Occipital lobe (tissue), 2 donors: Measurements from ENCODE around the gene CYP2D6. TPM values are rescaled to one million over a fixed set of nuclear protein-coding genes. Genes with fewer than 3 reads are reported as not detected.
"Not testable (repeated sequence)": the region's sequence is repeated elsewhere in the genome, so short reads cannot be mapped to it uniquely, and the experiment has no call there.

Experiments
- DNase-seq: peaks from one replicate; lab custom pipeline; 2025; lab: John Stamatoyannopoulos, UW
- total RNA-seq: library from RNA; depleted of rRNA; stranded (reverse); fragments of >200 nt; gene quantifications from one replicate; pipeline ENCODE4 v1.2.3, GENCODE V29; 2014

The CYP2D6 gene
- total RNA-seq, 1 donor from 2014 or later: 1.7 TPM

DNA sequence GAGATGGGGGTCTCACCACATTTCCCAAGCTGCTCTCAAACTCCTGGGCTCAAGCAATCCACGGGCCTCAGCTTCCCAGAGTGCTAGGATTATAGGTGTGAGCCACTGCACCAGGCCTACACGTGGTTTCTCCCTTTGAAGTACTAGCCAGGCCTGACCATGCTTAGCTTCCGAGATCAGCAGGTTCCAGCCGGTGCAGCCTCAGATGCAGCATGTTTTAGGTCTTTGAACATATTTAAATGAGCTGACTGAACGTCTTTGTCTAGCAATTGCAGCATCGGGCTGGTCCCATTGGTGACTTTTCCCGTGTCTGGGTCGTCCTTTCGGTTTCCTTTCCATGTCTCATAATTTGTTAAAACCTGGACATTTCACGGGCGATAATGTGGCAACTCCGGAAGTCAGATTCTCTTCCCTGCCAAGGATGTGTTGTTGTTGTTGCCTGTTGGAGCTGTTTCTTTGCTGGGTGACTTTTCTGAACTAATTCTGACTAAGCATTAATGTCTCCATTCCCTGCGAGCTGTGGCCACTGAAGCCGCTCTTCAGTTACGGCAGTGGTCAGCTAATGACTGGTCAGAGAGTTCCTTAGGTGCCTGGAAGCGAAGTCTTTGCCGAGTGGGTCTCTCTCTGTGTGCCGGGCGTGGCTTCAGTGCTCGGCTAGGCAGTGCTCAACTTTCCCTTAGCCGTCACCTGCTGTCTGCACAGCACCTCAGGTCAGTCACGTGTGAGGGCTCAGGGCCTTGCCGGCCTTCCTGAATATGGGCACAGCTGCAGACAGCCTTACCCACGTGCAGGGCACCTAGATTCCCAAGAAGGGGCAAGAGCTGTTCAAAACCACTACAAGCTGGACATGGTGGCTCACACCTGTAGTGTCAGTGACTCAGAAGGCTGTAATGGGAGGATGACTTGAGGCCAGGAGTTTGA is 3.8 kb upstream of the CYP2D6 start:
- no peak for DNase-seq

DNA sequence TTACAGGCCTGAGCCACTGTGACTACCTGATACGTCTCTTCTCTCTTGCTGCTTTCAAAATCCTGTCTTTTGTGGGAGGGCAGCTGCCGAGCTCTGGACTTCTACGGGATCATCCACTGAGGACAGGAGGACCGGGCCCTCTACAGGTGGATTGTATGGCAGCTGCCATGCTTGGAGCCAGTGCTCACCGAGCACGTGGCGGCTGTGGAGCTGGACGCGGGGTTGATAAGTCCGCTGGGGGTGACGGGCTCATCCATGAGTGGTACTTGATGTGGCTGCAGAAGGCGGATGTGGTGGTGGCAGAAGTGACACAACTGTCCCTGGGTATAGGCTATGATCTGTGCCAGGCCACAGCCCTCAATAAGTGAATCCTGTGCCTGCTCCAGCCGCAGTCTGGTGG is 1.8 kb upstream of the CYP2D6 start:
- no peak for DNase-seq

DNA sequence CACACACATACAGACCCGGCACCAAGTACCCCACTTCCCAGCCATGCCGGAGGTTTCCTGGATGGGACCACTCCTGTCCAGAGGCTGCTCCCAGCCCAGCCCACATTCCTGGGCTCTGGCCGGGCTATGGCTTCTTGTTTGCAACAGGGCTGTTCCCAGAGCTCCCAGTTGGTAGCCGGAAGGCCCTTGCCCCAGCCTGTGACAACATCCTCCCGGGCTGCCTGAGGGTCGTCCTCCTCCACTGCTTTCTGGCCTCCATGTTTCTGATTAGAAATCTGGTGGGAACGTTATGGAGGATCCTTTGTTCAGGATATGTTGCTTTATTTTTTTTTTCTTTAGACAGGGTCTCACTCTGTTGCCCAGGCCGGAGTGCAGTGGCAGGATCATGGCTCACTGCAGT is 952 bp upstream of the CYP2D6 start:
- DNase-seq: no peak

DNA sequence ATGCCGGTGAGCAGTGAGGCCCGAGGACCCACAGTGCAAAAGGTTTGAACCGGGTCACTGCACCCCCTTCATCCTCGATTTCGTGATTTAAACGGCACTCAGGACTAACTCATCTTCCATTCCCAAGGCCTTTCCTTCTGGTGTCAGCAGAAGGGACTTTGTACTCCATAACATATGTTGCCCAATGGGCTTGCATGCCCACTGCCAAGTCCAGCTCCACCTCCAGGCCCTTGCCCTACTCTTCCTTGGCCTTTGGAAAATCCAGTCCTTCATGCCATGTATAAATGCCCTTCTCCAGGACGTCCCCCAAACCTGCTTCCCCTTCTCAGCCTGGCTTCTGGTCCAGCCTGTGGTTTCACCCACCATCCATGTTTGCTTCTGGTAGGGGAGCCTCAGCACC is 428 bp downstream of the CYP2D6 start:
- not testable (repeated sequence) for DNase-seq

DNA sequence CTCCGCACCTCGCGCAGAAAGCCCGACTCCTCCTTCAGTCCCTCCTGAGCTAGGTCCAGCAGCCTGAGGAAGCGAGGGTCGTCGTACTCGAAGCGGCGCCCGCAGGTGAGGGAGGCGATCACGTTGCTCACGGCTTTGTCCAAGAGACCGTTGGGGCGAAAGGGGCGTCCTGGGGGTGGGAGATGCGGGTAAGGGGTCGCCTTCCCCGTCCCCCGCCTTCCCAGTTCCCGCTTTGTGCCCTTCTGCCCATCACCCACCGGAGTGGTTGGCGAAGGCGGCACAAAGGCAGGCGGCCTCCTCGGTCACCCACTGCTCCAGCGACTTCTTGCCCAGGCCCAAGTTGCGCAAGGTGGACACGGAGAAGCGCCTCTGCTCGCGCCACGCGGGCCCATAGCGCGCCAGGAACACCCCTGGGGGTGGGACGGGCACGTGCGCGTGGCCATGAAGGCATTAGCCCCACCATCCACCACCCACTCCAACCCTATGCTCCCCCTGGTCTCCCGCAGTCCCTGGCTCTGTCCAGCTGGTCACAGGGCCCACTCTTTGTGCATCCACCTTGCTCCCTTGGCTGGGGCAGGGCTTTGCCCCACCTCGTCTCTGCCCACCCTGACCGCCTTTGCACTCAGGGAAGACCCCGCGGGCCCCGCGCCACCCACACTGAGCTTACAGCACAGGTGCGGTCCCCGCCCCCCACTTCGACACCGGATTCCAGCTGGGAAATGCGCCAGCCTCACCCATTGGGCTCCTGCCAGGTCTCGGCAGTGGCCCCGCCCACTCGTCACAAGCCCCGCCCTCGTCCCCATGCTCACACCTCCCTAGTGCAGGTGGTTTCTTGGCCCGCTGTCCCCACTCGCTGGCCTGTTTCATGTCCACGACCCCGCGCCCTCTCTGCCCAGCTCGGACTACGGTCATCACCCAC is 1.6 kb downstream of the CYP2D6 start:
- DNase-seq: not testable (repeated sequence)

DNA sequence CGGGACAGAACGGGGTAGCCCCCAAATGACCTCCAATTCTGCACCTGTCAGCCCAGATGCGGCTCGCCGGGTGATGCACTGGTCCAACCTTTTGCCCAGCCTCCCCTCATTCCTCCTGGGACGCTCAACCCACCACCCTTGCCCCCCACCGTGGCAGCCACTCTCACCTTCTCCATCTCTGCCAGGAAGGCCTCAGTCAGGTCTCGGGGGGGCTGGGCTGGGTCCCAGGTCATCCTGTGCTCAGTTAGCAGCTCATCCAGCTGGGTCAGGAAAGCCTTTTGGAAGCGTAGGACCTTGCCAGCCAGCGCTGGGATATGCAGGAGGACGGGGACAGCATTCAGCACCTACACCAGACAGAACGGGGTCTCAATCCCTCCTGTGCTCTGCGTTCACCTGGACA is 2.6 kb downstream of the CYP2D6 start:
- not testable (repeated sequence) for DNase-seq

DNA sequence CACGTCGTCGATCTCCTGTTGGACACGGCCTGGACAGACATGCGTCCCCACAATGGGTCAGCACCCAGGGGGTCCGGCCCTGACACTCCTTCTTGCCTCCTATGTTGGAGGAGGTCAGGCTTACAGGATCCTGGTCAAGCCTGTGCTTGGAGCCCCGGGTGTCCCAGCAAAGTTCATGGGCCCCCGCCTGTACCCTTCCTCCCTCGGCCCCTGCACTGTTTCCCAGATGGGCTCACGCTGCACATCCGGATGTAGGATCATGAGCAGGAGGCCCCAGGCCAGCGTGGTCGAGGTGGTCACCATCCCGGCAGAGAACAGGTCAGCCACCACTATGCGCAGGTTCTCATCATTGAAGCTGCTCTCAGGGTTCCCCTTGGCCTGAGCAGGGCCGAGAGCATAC is 3.0 kb downstream of the CYP2D6 start:
- no peak for DNase-seq

DNA sequence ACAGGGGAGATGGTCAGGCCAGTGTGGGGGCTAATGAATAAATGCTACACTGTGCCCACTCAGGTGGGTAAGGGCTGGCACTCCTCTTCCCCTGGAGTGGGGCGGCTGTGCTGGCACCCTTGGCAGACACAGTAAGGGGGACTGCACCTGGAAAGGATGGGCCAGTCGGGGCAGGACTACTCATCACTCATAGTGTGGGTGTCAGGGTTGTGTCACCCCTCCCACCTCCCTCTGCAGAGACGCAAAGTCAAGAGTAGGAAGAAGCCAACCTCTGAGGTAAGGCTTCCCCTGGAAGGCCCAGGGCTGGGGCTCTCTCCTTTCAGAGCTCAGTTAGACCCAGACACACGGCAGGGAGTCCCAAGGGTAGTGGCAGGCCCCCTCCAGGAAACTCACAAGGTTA is 7.1 kb downstream of the CYP2D6 start:
- not testable (repeated sequence) for DNase-seq

DNA sequence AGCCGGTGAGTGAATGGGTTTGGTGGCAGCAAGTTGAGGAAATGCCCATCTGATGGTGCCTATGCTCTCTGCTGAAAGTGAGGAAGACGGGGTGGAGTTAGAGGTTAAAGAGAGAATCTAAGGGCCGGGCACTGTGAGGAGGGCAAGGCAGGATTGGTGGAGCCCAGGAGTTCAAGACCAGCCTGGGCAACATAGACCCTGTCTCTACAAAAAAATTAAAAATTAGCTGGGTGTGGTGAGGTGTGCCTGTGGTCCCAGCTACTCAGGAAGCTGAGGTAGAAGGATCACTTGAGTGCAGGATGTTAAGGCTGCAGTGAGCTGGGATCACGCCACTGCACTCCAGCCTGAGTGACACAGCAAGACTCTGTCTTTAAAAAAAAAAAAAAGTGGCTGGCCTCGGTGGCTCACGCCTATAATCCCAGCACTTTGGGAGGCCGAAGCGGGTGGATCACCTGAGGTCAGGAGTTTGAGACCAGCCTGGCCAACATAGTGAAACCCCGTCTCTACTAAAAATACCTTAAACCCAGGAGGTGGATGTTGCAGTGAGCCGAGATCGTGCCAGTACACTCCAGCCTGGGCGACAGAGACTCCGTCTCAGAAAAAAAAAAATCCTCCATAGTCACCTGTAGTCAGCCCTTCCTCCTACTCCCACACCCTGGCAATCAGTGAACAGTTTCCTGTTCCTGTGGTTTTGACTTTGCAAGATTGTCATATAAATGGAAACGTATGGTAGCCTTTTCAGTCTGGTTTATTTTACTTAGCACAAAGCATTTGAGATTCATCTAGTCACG is 10.2 kb downstream of the CYP2D6 start:
- DNase-seq: not testable (repeated sequence)

DNA sequence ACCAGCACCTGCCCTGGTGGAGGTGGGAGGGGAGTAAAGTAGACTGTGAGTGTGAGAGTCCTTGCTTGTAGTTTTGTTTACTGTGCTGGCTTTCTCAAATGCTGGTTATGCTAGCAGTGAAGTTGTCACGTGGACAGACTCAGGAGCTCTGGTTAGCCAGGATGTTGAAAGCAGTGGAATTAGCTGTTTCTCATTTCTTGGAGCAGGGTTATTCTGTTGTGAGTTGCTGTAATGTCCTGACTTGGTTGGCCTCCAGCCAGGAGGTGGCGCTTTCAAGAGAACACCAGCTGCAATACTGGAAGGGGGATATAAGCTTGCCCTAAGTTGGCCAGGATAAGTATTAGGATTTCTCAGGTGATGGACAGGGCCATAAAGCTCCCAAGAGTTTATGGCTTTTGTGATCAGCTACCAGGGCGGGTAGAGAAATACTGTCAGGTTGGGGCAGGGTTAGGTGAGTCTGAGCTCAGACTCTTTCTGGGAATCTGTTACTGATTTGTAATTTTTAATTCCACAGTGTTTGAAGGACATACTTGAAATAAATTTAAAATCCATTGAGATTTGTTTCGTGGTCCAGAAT is 13.7 kb downstream of the CYP2D6 start:
- no peak for DNase-seq

DNA sequence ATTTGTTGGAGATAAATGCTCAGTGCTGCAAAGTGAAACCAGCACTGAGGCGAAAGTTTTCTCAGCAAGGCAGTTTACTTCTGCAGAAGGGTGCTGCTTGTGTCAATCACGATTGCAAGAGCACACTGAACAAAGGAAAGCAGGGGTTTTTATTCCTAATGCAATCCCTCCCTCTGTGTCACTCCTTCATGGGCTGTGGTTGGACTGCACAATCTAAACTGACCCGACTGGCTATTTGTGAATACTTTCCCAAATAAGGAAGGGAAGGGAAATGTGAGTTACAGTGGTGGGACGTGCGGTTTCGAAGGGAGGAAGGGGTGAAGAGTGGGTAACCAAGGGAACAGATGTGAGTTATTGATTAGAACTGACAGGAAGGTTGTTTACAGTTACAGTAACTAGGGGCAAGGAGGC is 15.2 kb downstream of the CYP2D6 start:
- DNase-seq: not testable (repeated sequence)

DNA sequence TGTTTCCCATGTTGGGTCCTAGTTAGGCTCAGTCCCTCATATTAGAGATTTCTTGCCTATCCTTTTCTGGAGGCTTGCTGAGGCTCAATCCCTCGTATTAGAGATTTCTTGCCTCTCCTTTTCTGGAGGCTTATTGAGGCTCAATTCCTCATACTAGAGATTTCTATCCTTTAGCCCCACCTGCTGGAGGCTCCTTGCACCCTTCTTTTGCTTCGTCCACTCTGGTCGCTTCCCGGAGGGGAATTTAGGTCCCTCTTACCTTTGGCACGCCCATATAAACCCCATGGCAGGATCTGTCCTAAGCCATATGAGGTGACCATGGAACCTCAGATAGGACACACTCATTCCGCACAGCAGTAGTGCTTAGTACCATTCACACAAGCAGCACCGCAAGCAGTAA is 15.9 kb downstream of the CYP2D6 start:
- no peak for DNase-seq

DNA sequence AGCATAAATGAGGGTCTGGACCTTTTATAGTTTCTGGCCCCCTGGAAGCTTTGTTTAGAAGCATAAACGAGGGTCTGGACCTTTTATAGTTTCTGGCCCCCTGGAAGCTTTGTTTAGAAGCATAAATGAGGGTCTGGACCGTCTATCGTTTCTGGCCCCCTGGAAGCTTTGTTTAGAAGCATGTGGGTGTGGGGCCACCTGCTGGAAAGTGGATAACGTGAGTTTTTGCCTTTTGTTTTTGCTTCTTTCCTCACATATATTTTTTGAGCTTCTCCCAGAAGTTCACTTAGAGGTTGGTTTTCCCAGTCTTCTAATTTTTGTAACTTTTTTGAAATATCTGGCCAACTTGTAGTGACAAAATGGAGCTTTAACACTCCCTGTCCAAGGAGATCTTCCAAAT is 17.8 kb downstream of the CYP2D6 start:
- not testable (repeated sequence) for DNase-seq

DNA sequence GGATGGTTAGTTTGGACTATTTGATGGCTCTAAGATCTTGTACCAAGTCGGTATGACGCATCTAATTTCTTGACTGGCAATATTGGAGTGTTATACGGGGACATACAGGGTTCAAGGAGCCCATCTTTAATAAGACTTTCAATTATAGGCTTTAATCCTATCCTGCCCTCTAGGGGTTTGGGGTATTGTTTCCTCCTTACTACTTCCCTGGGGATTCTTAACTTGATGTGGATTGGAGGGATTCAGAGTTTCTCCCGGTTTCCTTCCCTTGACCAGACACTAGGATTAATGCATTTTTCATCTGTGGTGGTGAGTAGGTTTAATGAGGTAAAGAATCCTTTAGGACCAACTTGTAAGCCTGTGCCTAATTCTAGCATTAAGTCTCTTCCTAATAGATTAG is 18.8 kb downstream of the CYP2D6 start:
- DNase-seq: no peak

DNA sequence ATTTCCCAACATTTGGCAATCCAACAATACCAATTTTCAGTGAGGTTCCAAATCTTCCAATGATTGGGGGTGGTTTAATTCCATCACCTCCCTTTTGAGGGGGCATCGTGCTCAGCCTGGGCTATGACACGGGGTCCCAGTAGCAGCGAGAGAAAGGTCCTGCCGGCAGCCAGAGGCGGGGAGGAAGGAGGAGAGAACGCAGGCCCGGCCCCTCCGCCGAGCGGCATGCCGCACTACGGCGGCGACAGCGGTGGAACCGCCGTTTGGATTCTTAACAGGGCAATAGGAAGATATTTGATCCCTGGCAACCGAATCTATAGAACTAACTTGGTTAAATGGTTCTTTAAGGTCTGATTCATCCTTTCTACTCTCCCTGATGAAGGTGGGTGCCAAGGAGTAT is 21.8 kb downstream of the CYP2D6 start:
- no peak for DNase-seq

DNA sequence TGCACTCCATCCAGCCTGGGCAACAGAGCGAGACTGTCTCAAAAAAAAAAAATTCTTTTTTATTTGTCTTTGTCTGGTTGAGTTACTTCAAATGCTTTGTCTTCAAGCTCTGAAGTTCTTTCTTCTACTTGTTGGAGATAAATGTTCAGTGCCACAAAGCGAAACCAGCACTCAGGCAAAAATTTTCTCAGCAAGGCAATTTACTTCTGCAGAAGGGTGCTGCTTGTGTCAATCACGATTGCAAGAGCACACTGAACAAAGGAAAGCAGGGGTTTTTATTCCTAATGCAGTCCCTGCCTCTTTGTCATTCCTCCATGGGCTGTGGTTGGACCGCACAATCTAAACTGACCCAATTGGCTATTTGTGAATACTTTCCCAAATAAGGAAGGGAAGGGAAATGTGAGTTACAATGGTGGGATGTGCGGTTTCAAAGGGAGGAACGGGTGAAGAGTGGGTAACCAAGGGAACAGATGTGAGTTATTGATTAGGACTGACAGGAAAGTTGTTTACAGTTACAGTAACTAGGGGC is 26.2 kb downstream of the CYP2D6 start:
- DNase-seq: not testable (repeated sequence)

DNA sequence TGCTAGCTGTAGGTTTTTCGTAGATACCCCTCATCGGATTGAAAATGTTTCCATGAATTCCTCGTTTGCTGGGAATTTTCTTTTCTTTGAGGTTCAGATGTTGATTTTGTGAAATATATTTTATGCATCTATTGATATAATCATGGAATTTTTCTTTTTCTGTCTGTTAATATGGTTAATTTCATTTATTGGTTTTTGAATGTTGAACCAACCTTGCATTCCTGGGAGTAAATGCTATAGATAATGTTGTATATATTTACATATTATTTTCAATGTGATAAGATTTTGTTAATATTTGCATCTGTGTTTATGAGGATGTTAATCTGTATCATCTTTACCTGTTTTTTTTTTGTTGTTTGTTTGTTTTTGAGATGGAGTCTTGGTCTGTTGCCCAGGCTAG is 29.4 kb downstream of the CYP2D6 start:
- DNase-seq: no peak

DNA sequence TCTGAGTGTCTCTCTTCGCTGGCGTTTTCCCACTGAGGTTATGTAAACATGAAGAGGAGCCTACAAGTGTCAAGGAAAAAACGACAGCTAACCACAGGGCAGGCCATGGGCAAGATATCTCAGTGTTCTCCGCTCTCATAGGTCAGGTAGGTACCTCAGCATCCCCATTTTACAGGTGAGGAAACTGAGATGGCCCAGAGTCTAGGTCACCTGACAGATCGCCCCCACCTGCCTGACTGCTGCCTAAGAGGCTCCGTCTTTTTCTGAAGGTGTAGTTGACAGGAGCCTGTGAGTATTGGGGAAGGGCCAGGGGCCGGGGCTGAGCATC is 39.2 kb downstream of the CYP2D6 start:
- no peak for DNase-seq

DNA sequence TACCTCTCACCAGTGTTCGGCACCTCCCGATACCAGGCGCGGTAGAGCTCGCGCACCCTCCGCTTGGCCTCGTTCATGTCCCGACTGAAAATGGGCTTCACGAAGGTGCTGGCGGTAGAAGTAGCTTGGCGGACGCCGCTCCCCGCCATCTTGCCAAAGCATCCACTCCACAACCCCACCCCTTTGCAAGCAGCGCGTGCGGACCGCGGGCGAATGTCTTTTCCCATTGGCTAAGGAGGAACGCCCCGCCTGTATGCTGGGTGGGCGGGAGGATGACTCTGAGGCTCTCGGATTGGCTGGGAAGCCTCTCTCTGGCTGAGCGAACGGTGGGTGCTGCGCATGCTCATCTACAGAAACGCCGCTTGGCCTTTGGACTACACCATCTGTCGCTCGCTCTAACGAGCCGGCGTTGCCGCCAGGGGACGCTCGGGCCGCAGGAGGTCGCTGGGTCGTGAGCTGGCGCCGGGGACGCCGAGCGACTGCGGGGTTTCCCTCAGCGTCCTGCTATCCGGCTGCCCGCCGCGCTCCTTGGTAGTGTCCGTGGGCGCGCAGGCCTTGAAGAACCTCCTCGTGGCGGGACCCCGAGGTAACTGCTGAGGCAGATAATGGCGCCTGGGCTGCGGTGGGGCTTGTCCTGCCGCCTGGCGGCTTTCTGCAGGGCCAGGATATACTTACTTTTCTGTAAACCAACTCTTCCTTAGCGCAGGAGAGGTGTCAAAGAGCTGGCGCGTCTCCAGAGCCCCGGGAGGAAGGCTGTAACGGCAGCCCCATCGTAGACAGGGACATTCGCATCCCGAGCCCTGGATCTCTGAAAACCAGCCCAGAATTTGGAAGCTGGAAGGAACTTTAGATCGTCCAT is 39.8 kb downstream of the CYP2D6 start, which contains the start of gene NDUFA6:
TSS of gene NDUFA6 (minus strand) at position 177 of the 859 bp plus-strand sequence. CDS start at position 149, 28 bp downstream.
- DNase-seq: peak; percentile 99

DNA sequence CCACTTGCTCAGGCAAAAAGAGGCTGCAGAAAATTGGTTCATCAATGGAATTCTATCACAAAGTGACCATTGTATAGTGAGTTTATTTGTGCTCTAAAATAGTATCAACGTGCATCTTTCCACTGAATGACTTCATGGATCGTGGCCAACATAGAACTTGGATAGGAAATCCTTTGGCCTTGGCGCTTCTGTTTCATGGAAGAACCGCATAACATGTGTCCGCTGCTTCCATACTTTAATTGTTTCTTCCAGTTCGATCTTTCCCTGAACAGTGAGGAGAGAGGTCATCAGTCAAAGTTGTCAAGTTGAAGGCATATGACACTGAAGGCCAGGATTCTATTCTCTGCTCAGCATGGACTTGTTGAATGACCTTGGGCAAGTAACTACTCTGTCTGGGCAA is 44.6 kb downstream of the CYP2D6 start:
- DNase-seq: no peak
